IPS-NIHi7 (cell line): ENCODE measurements around the gene SCGB3A1.

ENCODE experiments used
- DNase-seq: peaks from one replicate; pipeline ENCODE4 v3.0.0; 2012; ENCODE audit warnings: mixed read lengths; ENCODE audit errors: extremely low spot score

The SCGB3A1 gene

GRCh38 chr5:180591311-180591887, at the start of gene SCGB3A1:
Gene SCGB3A1, minus strand, starts transcription at chr5:180591499. Its CDS starts 37 bp downstream, at chr5:180591462.
- DNase-seq: no peak

GRCh38 chr5:180640611-180640860, 49.2 kb upstream of the SCGB3A1 start:
- no peak for DNase-seq

GRCh38 chr5:180639741-180640610, 48.7 kb upstream of the SCGB3A1 start:
- no peak for DNase-seq

- DNase-seq: no peak
These were observed 48.0 kb upstream of the SCGB3A1 start for GRCh38 chr5:180639287-180639686.

- DNase-seq: no peak
These were observed 46.8 kb upstream of the SCGB3A1 start for GRCh38 chr5:180637962-180638680.

- DNase-seq: no peak
These were observed 45.2 kb upstream of the SCGB3A1 start for GRCh38 chr5:180636403-180637075.

GRCh38 chr5:180636016-180636402, 44.7 kb upstream of the SCGB3A1 start:
- no peak for DNase-seq

GRCh38 chr5:180633283-180634177, 42.2 kb upstream of the SCGB3A1 start:
- no peak for DNase-seq

- DNase-seq: no peak
These were observed 41.5 kb upstream of the SCGB3A1 start for GRCh38 chr5:180632768-180633167.

- DNase-seq: no peak
These were observed 40.5 kb upstream of the SCGB3A1 start for GRCh38 chr5:180631549-180632383.

- no peak for DNase-seq
These were observed 39.1 kb upstream of the SCGB3A1 start for GRCh38 chr5:180630426-180630825.

GRCh38 chr5:180629831-180630382, 38.6 kb upstream of the SCGB3A1 start:
- DNase-seq: no peak

GRCh38 chr5:180628827-180629750, 37.8 kb upstream of the SCGB3A1 start:
- DNase-seq: no peak

- DNase-seq: no peak
These were observed 36.9 kb upstream of the SCGB3A1 start for GRCh38 chr5:180628211-180628610.

- DNase-seq: no peak
These were observed 36.3 kb upstream of the SCGB3A1 start for GRCh38 chr5:180627386-180628120.

GRCh38 chr5:180626661-180627385, 35.5 kb upstream of the SCGB3A1 start:
- DNase-seq: no peak

- no peak for DNase-seq
These were observed 34.7 kb upstream of the SCGB3A1 start for GRCh38 chr5:180625791-180626660.
